Measurements from ENCODE around the gene NCBP1. TPM values are rescaled to one million over a fixed set of nuclear protein-coding genes. Genes with fewer than 3 reads are reported as not detected.

Gene NCBP1
- total and polyA plus RNA-seq, 2 donors (not counting 1 experiment from before 2014, with no cell fraction given): 27.1 to 42.9 TPM

- Histone ChIP-seq H3K27ac (ENCODE audit: insufficient read depth, low read length) (no peak overlapping the region), H2AFZ (ENCODE audit: low read length) (no peak overlapping the region), H3K79me2 (ENCODE audit: control insufficient read depth, insufficient read depth, low read length) (peaks cover 58% of the 10 kb centered on the region), H3K4me3 (replicated peaks in 1 of 4; ENCODE audit: control extremely low read depth in 1 of 4, insufficient read depth in 1 of 4, low read depth in 3 of 4, low read length in 4 of 4) (no peak overlapping the region), H3K4me1 (ENCODE audit: control insufficient read depth, extremely low read depth, insufficient read depth, low read length) (peaks cover 4% of the 10 kb centered on the region), H3K27me3 (ENCODE audit: control insufficient read depth, insufficient read depth, low read length) (no peaks in the 10 kb centered on the region), H3K9me3 (ENCODE audit: control insufficient read depth, insufficient read depth, low read depth, low read length) (no peaks in the 10 kb centered on the region), H4K20me1 (ENCODE audit: control insufficient read depth, extremely low read depth, insufficient read depth, low read length) (no peaks in the 10 kb centered on the region), H3K9ac (ENCODE audit: insufficient read depth, low read length) (no peak overlapping the region), H3K36me3 (ENCODE audit: control insufficient read depth, insufficient read depth, low read length) (peaks cover 4% of the 10 kb centered on the region), H3K4me2 (ENCODE audit: extremely low read depth, insufficient read depth, low read length) (no peak overlapping the region)
- peak in 1 of 2 donors; percentile 51 for DNase-seq (ENCODE audit: low read depth in 2 of 2)
- no peak for TF ChIP-seq EZH2 (IDR thresholded peaks at IDR 0.05; ENCODE audit: low read length, missing control alignments)
- TF ChIP-seq, protein P1, sequence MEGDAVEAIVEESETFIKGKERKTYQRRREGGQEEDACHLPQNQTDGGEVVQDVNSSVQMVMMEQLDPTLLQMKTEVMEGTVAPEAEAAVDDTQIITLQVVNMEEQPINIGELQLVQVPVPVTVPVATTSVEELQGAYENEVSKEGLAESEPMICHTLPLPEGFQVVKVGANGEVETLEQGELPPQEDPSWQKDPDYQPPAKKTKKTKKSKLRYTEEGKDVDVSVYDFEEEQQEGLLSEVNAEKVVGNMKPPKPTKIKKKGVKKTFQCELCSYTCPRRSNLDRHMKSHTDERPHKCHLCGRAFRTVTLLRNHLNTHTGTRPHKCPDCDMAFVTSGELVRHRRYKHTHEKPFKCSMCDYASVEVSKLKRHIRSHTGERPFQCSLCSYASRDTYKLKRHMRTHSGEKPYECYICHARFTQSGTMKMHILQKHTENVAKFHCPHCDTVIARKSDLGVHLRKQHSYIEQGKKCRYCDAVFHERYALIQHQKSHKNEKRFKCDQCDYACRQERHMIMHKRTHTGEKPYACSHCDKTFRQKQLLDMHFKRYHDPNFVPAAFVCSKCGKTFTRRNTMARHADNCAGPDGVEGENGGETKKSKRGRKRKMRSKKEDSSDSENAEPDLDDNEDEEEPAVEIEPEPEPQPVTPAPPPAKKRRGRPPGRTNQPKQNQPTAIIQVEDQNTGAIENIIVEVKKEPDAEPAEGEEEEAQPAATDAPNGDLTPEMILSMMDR (conservative IDR thresholded peaks at IDR 0.05 in 1 of 2, IDR thresholded peaks at IDR 0.05 in 1 of 2; ENCODE audit: low read depth in 1 of 2, low read length in 2 of 2): no peak
These were observed 6.7 kb downstream of the NCBP1 start for GRCh38 chr9:97640325-97640724.

DNA sequence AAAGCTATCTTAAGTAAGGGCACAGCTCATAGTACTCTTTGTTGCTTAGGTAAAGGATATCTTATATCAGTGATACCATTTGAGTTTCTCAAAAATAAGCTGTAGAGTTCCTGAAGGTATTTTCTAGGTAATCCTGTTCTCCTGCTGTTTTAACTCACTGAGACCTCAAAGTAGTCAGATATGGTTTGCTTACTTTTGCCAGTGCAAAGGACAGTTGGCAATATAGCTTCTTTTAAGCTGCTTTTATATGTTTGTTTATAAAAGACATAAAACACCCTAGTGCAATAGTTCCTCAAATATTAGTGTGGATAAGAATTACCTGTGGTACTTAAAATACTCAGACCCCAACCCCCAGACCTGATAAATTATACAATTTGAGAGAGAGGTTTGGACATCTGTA, 12.1 kb downstream of the NCBP1 start:
- Histone ChIP-seq H2AFZ (ENCODE audit: low read length) (no peak overlapping the region), H4K20me1 (ENCODE audit: control insufficient read depth, extremely low read depth, insufficient read depth, low read length) (no peaks in the 10 kb centered on the region), H3K36me3 (ENCODE audit: control insufficient read depth, insufficient read depth, low read length) (peaks cover 4% of the 10 kb centered on the region), H3K9ac (ENCODE audit: insufficient read depth, low read length) (no peak overlapping the region), H3K4me2 (ENCODE audit: extremely low read depth, insufficient read depth, low read length) (no peak overlapping the region), H3K27ac (ENCODE audit: insufficient read depth, low read length) (no peak overlapping the region), H3K4me1 (ENCODE audit: control insufficient read depth, extremely low read depth, insufficient read depth, low read length) (no peaks in the 10 kb centered on the region), H3K27me3 (ENCODE audit: control insufficient read depth, insufficient read depth, low read length) (no peaks in the 10 kb centered on the region), H3K9me3 (ENCODE audit: control insufficient read depth, insufficient read depth, low read depth, low read length) (no peaks in the 10 kb centered on the region), H3K4me3 (replicated peaks in 1 of 4; ENCODE audit: control extremely low read depth in 1 of 4, insufficient read depth in 1 of 4, low read depth in 3 of 4, low read length in 4 of 4) (no peak overlapping the region), H3K79me2 (ENCODE audit: control insufficient read depth, insufficient read depth, low read length) (peaks cover 6% of the 10 kb centered on the region)
- TF ChIP-seq, protein P1 (conservative IDR thresholded peaks at IDR 0.05 in 1 of 2, IDR thresholded peaks at IDR 0.05 in 1 of 2; ENCODE audit: low read depth in 1 of 2, low read length in 2 of 2): no peak
- TF ChIP-seq EZH2 (IDR thresholded peaks at IDR 0.05; ENCODE audit: low read length, missing control alignments): no peak
- DNase-seq (ENCODE audit: low read depth in 2 of 2): no peak

DNA sequence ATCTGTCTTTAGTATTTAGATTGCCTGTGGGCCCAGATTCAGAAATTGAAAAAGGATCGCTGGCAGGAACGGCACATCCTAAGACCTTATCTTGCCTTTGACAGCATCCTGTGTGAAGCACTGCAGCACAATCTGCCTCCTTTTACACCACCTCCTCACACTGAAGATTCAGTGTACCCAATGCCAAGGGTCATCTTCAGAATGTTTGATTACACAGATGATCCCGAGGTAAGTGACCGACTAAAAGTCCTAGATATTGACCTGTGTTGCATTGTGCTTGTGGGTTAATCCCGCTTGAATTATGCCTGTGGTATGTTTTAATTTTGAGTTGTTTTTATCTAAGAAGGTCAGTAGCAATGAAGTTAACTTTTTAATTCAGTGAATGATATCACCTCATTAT, 14.4 kb downstream of the NCBP1 start:
- no peak for TF ChIP-seq EZH2 (IDR thresholded peaks at IDR 0.05; ENCODE audit: low read length, missing control alignments)
- TF ChIP-seq, protein P1 (conservative IDR thresholded peaks at IDR 0.05 in 1 of 2, IDR thresholded peaks at IDR 0.05 in 1 of 2; ENCODE audit: low read depth in 1 of 2, low read length in 2 of 2): no peak
- Histone ChIP-seq H3K4me1 (ENCODE audit: control insufficient read depth, extremely low read depth, insufficient read depth, low read length) (no peaks in the 10 kb centered on the region), H3K27ac (ENCODE audit: insufficient read depth, low read length) (no peak overlapping the region), H3K36me3 (ENCODE audit: control insufficient read depth, insufficient read depth, low read length) (peaks cover 2% of the 10 kb centered on the region), H3K9ac (ENCODE audit: insufficient read depth, low read length) (no peak overlapping the region), H4K20me1 (ENCODE audit: control insufficient read depth, extremely low read depth, insufficient read depth, low read length) (no peaks in the 10 kb centered on the region), H3K27me3 (ENCODE audit: control insufficient read depth, insufficient read depth, low read length) (no peaks in the 10 kb centered on the region), H2AFZ (ENCODE audit: low read length) (no peak overlapping the region), H3K9me3 (ENCODE audit: control insufficient read depth, insufficient read depth, low read depth, low read length) (no peaks in the 10 kb centered on the region), H3K4me2 (ENCODE audit: extremely low read depth, insufficient read depth, low read length) (no peak overlapping the region), H3K4me3 (replicated peaks in 1 of 4; ENCODE audit: control extremely low read depth in 1 of 4, insufficient read depth in 1 of 4, low read depth in 3 of 4, low read length in 4 of 4) (no peak overlapping the region), H3K79me2 (ENCODE audit: control insufficient read depth, insufficient read depth, low read length) (no peaks in the 10 kb centered on the region)
- DNase-seq (ENCODE audit: low read depth in 2 of 2): no peak
